Breast epithelium (tissue), 3 donors: ENCODE results near the gene PRDM15.

Experiments
- CTCF ChIP-seq, 3 donors: fragments of 450-650 bp; IDR thresholded peaks; one replicate each; pipeline ENCODE4 v1.5.1; 2016 to 2017; ENCODE audit warnings: antibody characterized with exemption in 3 of 3, mild to moderate bottlenecking in 3 of 3, moderate library complexity in 3 of 3
- POLR2A ChIP-seq: fragments of 450-650 bp; IDR thresholded peaks from one replicate; pipeline ENCODE4 v1.6.1; 2016; ENCODE audit warnings: antibody characterized with exemption, mild to moderate bottlenecking, moderate library complexity
- POLR2AphosphoS5 ChIP-seq, 3 donors: sonication (generic); formaldehyde crosslinking; IDR thresholded peaks; one replicate each; pipeline ENCODE4 v1.6.1; 2017; ENCODE audit warnings: antibody characterized with exemption in 3 of 3

- no peak for TF ChIP-seq CTCF (IDR thresholded peaks at IDR 0.05)
- no peak for TF ChIP-seq POLR2AphosphoS5 (IDR thresholded peaks at IDR 0.05)
- TF ChIP-seq POLR2A, result no peak
Measured at GRCh38 chr21:41795726-41796125, 83.4 kb downstream of the PRDM15 start.
